Stimulated activated CD8-positive, alpha-beta memory T cell treated with anti-CD3 and anti-CD28 coated beads, Interleukin-4, amount 100 ng/mL, for 4 hours (primary cell): ENCODE measurements around the gene BCR.

ENCODE experiments used
- DNase-seq, 2 donors: peaks; one replicate each; pipeline ENCODE4 v3.0.0-alpha.2; 2020; ENCODE audit warnings: low read depth in 2 of 2, low spot score in 1 of 2

BCR gene

DNA sequence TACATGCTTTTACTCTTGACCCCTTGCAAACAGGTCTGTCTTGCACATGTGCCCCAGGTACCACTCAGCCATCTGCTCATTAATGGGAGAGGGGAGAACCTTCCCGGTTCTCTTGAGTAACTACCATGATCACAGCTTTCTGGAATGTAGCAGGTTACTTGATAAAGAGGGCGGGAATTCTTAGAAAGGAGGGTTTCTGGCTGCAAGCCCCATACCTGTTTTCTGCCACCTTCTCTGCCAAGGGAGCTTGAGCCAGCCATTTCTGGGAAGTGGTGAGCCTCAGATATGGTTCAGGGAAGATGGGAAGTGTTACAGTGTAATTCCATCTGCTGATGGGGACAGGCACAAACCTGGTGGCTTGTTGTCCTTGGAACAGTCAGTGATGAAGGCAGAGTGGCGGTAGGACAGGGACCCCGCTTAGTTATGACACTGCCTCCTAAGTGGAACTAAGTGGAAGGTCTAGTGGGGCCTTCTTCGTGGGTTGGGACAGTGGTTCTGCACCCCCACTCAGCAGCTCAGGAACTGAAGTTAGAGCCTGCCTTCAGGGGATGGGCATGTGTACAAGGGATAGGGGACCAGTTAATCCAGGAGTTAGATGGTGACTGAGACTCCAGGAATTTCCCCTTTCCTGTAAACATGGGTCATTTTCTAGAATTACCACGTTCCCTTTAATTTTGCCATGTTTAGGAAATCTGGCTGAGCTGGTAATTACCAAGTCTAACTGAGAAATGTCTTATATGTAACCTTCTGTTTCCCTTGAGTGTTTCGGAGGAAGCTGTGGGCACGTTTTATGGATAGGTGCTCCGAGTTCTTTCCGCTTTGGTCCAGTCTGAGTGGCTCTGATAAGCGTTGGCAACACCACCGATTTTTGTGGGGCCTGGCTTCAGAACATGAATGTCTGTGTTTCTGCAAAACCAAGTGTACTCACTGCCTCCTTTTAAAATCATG is 35.3 kb downstream of the BCR start:
- DNase-seq, result no peak

DNA sequence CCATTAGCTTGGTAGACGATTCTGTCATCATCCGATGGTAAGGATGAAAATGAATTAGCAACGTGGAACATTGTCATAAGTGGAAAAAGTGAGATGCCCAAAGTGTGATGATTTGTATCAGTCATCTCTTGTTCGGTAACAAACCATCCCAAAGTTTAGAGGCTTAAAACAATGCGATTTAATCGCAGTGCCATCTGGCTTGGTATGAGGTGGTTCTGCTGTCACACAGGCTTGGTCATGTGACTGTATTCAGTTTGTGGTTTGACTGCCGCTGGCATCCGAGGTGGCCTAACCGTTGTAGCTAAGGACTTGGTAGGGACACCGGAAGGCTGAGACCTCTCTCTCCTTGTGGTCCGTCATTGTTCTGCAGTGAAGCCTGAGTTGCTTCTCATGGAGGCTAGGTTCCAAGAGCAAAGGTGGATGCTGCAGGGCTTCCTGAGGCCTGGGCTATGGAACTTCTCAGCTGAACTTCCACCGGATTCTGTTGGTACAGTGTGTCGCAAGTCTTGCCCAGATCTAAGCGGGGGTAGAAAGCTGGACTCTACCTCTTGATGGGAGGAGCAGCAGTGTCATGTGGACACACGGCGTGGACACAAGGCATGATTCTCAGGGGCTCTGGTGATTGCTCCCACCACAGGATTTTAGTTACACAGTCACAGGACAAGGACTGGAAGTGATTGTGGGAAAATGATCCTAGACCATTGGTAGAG is 36.3 kb downstream of the BCR start:
- DNase-seq, result no peak

DNA sequence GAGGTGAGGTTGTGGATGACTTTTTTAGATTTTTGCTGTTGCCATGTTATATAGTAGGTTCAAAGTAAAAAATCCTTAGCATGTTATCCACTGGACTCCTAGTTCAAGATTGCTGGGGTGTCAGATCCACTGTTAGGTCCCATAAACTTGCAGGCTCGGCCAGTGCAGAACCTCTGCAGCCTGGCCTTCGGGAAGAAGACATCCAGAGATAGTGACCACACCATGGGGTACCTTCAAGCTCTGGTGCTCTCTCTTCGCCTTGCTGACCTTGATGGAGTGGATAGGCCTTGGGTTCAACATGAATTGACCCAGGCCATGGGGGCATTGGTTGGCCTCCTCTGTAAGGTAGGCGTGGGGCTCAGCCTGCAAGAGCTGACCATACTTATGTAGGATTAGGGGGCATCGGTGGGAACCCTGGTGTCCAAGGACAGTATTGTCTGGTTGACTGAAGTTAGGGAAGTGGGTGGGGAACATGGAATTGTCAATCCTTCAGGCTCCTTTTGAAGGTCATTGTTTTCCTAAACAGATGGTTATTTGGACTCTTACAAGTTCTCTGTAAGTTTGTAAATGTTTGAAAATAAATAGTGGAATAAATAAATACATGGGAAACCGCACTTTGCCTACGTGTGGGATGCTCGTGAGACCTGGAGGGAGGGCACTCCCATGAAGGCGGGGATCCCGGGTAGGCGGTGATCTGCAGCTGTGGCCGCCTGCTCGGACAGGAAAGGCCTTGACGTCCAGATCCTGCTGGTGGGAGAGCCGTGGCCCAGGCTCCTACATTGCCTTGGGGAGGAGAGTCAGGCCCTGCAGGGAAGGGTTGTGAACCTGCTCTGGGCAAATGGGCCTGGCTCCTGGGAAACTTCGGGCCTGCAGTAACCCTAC is 37.1 kb downstream of the BCR start:
- no peak for DNase-seq

DNA sequence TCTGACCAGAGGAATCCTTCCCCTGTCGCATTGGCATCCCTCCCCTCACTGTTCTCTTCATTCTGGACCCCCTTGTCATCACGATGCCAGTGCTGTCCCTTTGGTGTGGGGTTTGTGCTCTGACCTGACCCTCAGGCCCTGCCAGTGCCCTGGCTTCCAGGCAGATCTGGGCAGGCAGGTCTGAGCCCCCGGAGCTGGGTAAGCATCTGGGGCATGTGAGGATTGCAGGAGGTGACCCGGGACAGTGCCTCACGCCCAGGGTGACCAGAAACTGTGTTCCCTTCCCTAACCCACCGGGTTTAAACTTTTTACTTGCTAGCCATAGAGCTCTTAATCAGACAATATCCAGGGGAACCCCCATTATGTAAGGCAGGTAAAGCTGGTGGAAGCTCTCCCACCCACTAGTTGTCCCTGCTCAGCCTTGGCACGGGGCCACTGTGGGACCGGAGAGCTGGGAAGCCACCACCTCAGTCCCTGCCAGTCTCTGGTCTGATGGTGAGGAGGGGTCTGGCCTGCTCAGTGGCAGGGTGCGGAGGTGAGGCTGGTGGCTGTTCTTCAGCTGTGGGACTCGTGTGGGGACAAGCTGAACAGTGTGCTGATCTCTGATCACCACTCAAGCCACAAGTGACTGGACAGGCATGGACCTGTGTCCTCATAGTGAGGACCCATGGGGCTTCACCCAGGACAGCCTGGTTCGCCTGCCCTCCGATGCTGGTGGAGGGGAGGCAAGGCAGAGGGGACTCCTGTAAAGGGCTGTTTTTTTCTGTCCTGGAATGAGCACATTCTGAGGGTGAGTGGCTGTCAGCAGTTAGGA is 38.0 kb downstream of the BCR start:
- no peak for DNase-seq

DNA sequence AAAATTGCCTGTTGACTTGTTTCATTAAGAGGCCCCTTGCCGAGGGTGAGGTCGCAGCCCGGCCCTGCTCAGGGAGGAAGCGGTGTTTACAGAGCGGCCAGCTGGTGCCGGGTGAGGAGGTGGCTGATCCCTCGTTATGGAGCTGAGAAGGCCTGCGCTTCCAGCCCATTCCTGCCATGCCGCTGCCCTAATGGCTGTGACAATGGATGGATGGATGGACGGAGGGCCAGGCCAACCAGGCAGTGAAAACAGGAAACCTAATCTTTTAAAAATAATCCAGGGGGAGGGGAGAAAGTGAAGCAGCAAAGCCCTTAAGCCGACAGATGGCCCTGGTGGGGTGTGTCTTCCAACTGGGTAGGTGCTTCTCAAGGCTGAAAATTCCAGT is 38.5 kb downstream of the BCR start:
- no peak for DNase-seq

DNA sequence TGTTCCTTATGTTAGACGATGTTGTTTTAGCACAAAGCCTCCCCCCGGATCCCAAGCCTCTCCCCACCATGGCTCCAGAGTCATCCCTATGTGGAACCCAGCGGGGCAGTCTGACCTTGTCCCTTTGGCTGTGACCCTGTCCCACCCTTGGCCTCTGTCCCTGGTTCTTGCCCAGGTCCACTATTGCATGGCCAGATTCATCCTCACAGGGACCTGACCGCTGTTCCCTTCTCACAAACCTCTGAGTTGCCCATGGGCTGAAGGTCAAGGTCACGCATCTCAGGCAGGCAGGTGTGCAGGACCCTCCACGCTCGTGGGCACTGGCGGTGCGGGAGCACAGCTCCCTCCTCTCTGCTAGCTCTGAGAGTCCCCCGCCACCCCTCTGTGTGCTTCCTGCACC is 39.0 kb downstream of the BCR start:
- no peak for DNase-seq

DNA sequence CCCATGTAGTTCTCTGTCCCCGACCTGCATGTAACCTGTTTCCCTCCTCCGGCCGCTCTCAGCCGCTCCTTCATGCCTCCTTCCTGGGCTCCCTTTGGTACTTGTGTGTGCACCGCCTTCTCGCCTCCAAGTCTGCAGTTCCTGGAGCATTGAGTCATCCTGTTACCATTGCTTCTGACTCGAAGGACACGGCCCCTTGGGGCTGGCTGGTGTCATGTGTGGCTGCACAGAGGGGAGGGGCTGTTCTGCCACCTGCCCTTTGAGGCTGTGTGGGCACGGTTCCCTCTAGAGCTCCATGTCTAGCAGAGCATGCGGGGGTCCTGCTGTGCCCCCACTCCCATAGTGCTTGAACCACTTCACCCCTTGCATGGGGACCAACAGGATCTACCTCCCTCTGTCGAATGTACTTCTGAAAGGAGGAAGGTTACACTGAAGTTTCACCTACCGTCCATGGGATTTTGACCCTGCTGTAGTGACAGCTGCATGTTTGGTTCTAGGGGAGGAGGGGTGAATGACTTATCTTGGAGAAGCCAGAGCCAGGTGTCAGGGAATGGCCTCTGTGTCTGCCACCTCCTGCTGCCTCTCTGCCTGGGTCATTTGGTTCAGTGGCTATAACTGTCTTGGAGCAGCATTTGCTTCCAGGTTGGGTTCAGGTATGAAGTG is 39.6 kb downstream of the BCR start:
- no peak for DNase-seq

DNA sequence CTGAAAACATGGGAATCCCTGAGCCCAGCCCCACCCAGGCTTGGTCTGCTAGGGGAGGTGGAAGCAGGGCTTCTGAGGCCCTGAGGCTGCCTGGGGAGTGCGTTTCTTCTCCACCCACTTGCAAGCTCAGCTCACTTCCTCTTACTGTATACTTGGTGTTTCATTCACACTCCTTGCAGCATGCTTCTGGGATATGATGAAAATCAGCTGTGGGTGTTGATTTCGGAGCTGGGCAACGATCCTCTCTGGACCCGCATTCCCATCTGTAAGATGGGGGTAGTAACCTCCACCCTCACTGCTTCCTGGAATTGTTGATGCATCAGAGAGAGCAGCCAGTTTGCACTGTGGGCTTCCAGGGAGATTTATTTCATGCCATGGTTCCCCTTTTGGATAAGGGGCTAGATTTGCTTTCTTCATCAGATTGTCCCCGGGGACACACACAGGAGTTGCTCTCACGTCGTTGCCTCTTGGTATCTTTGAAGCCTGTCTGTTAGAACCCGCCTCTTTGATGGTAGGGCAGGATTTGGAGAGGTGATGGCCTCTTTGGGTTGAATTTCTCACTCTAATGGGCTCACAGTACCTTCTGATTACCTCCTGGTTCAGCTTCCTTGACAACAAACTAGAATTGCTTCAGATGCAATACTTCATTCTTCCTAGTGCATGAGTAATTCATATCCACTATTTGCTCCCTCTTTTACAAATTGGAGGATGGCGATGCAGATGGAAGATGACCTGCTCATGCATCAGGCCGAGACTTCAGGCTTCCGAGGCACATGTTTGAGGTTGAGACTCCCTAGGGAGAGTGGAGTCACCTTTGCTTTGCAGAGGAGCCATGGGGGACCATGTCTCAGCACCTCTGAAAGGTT is 40.4 kb downstream of the BCR start:
- no peak for DNase-seq

DNA sequence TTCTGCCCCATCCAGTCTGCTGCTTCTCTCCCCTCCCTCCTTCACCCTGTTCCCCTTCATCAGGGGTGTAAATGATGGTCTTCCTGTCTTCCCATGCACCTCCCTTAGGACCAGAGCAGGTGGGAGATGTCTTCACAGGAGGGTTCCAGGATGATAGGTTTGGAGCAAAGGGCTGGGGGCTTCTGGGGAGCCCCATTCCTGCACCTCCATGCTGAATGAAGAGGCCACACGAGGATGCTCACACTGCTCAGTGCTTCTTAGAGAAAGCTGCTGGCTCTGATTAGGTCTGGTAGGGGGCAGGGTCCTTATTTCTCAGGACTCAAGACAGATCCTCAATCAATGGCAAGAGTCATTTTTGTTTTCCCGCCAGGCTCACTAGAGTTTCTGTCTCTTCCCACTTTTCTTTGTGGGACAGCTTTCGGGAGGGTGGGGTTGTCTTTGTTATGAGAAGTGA is 41.1 kb downstream of the BCR start:
- no peak for DNase-seq

DNA sequence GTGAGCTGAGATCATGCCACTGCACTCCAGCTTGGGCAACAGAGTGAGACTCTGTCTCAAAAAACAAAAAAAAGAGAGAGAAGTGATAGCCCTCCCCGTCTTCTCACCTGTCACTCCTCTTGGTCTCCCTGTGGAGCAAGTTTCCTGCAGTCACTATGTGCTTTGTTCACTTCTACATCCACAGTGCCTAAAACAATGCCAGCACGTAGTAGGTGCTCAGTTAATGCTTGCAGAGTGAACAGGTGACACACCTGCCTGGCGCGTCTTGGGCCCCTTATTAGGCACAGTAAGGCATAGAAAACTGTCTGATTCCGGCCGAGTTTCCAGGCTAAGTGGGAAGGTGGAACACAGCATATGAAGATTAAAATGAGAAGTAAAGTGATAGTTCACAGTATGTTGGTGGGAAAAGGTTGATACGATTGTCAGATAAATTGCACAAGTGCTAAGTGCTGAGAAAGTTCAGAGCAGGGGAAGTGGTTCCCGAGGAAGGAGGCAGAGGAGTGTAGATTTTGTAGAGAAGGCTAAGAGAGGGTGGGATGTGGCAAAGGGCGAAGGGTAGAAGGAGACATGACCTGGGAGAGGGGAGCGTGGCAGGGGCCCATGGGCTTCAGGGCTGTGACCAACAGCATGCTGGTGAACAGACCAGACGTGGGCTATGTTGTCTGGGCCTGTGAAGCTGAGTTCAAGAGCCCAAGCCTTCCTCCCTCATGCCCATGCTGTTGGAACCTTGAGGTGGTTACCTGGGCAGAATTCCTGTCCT is 41.9 kb downstream of the BCR start:
- DNase-seq, result no peak

DNA sequence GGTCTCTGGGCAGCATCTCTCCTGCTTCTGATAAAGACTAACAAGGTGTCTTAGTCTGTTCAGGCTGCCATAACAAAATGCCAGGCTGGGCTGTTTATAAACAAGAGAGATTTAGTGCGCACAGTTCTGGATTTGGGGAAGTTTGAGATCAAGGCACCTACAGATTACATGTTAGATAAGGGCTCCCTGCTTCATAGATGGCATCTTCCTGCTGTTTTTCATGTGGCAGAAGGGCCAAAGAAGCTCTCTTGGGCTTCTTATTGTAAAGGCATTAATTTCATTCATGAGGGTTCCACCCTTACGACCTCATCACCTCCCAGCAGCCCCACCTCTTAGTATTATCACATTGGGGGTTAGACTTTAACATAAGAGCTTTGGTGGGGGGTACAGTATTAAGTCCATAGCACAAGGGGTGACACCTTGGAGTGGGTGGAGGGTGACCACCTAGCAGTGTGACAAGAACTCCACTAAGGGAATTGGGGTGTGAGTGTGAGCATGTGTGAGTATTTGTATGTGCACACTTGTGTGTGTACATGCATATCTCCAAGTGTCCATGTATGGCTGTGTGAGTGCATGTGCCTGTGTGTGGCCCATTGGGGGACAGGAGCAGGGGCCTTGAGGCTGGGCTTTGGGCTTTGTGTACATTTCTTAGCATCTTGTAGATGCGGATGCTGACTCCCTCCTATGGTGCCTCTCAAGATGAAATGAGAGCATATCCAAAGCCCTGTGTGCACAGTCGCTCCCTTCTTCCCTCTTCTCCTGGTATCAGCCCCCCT is 42.7 kb downstream of the BCR start:
- no peak for DNase-seq

DNA sequence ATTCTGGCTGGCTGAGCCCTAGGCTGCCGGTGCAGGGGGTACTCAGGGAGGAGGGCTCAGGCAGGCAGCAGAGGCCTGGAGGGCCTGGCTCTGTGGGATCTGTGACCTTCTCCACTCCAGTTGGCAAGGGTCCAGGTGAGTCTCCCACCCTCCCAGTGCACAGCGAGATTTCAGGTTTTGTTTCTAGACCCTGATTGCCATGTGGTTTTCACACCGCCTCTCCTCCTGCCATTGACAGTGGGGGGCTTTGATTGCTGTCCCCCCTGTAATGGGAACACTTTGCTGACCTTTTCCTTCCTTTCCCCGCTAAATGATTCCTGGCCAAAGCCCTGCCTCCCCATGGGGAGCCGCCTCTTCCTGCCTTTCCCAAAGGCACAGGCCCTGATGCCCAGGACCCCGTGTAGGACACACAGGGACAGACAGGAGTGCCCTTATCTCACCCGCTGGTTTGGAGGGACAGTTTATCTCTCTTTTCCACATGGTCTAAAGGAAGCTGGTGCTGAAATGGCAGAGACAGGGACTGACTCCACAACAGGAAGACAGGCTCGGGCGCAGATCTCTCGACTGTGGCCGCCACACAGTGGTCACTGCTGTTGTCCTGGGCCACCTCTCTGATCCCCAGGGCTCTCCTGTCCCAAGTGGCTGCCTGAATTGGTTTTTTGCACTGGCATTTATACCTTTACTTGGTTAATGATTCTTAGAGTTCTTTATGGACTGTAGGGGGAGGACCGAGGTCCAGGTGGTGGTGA is 43.4 kb downstream of the BCR start:
- no peak for DNase-seq

DNA sequence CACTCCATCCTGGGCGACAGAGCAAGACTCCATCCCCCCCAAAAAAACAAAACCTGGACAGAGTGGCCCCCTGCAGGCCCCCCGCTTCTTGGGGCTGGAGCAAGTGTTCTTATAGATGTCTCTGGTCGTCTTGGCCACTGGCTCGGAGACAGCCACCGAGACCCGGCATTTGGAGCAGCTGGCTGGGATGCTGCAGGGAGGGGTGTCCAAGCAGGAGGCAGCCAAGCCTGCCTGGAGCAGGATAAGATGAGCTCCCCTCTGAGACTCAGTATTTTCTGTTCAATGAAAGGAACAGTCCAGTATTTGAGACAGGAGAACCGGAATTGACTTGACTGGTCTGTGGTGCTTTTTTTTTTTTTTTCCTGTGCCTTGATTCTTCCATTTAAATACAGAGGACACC is 44.5 kb downstream of the BCR start:
- DNase-seq, result no peak

DNA sequence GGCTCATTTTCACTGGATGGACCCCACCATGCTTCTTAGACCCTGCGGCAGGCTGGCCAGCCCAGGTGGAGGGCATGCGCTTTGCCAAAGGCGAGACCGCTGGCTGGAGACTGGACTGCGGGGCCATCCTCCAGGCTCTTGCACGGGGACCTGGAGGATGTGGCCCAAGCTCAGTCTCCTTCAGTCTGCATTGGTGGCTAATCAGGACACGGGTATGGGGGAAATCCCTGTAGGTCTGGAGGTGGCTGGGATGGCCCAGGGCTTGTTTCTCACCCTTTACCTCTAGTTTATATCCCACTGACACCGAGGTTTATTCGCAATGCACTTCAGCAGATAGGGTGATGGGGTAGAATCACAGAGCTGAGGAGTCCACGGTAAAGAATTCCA is 45.0 kb downstream of the BCR start:
- no peak for DNase-seq

DNA sequence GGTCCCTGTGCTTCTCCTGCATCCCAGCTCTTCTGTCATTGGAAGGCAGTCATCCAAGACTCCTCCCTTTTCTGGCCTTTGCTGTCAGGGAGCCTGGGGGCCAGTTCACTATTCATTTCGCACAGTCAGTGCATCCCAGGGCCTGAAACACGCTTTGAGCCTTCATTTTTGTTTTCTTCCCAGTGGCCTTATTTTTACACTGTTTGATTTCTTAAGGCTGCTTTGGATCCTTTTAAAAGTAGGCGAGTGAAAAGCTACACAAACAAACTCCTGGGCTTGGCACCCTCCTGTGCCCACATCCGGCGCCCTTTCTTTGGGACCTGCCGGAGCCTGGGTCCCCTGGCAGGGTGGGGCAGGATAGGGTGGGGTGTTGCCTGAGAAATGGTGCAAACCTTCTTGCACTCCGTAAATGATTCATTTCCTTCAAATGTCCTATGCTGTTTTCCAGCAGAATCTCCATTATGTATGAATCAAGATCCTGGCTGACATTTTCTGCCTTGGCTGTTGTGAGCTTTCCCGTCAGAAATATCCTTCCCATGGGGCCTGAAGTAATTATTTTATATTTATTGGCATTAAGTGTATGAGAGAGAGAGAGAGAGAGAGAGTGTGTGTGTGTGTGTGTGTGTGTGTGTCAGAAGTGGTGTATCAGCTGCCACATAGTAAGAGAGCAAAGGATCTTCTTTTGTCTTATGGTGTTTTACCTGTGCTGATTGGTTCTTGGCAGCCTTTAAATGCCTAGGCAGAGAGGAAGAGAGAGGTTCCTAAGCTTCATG is 45.6 kb downstream of the BCR start:
- no peak for DNase-seq

DNA sequence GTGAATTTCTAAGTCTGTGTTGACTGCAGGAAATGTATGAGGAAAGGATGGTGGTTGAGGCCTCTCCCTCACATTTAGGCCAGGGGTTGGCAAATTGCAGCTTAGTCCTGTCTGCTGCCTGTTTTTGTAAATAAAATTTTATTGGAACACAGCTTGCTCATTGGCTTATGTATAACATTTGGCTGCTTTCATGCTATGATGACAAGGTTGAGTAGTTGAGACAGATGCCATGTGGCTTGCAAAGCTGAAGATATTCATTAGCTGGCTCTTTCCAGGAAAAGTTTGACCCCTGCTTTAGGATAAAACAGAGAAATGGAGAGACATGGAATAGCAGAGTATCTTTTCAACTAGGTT is 46.2 kb downstream of the BCR start:
- DNase-seq, result no peak
